A549 treated with AZD2906 at 1 μM for 4 hours (cell line): ENCODE measurements around the gene HIRIP3. TPM values are rescaled to one million over a fixed set of nuclear protein-coding genes. Genes with fewer than 3 reads are reported as not detected.

Source experiments
- total RNA-seq: library from RNA; stranded (reverse); fragments of 200-300 nt; extraction: Qiagen RNA extraction; gene quantifications from 5 replicates; pipeline ENCODE4 v1.2.3, GENCODE V29; 2022

Gene HIRIP3, protein sequence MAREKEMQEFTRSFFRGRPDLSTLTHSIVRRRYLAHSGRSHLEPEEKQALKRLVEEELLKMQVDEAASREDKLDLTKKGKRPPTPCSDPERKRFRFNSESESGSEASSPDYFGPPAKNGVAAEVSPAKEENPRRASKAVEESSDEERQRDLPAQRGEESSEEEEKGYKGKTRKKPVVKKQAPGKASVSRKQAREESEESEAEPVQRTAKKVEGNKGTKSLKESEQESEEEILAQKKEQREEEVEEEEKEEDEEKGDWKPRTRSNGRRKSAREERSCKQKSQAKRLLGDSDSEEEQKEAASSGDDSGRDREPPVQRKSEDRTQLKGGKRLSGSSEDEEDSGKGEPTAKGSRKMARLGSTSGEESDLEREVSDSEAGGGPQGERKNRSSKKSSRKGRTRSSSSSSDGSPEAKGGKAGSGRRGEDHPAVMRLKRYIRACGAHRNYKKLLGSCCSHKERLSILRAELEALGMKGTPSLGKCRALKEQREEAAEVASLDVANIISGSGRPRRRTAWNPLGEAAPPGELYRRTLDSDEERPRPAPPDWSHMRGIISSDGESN
- total RNA-seq, result 14.6 to 18.0 TPM (median 15.5 TPM) in 5 replicates

DNA sequence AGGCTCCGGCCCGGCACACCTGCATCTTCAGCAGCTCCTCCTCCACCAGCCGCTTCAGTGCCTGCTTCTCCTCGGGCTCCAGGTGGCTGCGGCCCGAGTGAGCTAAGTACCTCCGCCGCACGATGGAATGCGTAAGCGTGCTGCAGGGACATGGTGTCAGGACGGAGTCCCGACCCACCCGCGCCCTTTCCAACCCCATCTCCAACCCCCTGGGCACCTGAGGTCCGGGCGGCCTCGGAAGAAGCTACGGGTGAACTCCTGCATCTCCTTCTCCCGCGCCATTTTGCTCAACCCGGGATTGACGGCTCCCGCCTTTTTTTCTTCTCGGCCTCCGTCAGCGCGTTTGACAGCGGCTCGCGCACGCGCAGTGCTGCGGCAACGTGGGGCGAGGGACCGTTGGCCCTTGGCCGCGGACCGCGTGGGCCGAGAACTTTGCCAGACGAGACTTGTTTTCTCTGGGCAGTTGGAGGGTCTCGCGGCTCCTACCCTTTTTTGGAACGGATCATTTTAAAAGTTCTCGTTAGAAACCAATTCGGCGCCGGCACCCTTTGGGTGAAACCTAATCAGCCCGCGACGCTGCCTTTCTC, at the start of gene HIRIP3:
HIRIP3 (minus strand) TSS at position 294 of the 587 bp plus-strand sequence; CDS start at position 282, 12 bp downstream.

DNA sequence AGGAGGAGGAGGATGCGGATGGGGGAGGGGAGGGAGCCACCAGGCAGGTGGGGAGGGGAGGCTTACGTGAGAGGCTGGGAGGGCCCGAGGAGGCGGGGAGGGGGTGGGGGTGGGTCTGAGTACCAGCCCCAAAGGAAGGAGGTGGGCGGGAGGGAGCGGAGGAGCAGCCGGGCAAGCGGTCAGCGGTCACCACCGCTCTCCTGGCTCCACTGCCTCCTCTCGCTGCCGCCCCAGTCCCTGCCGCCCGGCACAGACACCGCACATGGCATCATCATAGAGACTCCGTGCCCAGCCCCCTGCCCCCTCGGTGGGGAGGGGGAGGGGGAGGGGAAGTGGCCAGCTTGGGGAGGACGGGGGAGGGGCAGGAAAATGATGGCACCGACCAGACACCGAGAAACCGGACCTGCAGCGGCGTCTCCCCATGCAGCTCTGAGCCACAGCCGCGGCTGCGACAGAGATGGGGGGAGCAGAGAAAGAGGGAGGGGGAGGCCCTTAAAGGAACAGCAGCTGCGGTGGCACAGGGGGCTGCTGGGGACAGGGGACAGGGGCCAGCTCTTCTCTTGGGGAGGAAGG, 35.5 kb upstream of the HIRIP3 start, which contains the start of gene TLCD3B:
TLCD3B (minus strand) TSS at position 431 of the 573 bp plus-strand sequence. CDS start 744 bp downstream, outside the sequence.

GRCh38 chr16:30022887-30023286, 27.5 kb upstream of the HIRIP3 start, which contains the start of gene C16orf92:
Gene C16orf92 (plus strand): TSS chr16:30023198. CDS start chr16:30023341, 143 bp downstream.

DNA sequence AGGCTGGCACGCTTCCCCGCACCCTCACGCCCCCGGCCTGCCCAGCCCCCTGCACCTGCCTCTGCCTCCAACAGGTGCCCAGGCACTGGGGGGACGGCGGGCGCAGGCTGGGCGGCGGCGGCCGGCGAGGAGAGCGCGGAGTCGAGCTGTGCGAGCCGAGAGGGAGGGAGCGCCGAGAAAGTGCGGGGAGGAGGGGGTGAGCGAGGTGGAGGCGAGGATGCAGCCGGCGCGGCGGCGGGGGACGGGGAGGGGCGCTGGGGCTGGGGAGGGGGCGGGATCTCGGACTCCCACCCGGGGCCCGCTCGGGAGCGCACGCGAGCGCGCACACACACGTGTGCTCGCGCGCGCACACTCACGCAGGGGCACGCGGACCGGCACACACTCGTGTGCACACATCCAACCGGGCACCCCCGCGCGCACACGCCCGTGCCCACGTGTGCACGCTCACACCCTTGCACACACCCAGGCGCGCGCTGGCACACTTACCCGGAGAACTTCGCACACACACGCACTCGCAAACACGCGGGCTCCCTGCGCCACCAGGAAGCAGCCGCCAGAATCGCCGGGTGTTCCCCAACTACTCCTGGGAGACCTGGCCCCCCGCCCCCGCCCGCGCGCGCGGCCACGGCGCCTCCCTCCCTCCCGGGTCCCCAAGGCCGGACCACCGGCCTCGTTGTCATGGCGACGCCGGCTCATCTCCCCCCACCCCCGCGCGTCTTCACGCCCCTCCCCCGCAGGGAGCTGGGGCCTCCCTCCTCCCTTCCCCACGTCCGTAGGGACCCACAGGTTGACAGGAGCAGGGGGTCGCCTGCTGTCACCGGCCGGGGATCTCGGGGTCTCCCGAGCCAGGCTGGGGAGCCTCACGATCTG, 15.7 kb upstream of the HIRIP3 start, which contains the start of gene DOC2A:
DOC2A (minus strand) TSS at position 184 of the 870 bp plus-strand sequence. CDS start 805 bp downstream, outside the sequence.

DNA sequence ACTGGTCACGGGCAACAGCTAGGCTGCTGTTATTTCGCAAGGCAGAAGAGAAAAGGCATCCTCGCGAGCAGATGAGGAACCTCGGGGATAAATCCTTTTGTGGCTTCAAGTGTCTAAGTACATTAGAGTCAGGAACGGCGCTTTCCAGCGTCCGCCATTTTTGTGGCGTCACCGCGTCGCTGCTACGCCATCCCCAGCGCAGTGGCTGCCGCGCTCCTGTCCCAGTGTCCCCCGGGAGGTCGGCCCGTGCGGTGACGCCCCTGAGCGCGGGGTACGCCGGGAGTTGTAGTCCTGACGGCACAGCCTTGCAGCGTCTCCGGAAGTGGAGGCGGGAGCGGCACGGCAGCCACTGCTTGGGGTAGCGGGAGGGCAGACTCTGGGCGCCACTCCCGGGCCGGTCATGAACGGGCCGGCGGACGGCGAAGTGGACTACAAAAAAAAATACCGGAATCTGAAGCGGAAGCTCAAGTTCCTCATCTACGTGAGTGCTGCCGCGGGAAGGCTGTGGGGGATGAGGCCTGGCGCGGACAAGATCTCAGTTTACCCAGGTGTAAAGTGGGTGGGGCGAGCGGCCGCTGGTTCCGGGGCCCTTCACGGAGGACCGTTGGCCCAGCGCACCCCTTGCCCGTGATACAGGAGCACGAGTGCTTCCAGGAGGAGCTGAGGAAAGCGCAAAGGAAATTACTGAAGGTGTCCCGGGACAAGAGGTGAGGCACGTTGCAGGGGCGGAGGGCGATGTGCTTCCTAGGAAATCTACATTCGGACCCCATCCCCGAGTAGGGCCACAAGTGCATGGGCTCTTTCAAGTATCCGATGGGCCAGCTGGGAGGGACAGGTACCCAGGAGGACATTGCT, 721 bp upstream of the HIRIP3 start, which contains the start of gene INO80E:
INO80E (plus strand) TSS at position 331 of the 855 bp plus-strand sequence; CDS start at position 401, 70 bp downstream.

DNA sequence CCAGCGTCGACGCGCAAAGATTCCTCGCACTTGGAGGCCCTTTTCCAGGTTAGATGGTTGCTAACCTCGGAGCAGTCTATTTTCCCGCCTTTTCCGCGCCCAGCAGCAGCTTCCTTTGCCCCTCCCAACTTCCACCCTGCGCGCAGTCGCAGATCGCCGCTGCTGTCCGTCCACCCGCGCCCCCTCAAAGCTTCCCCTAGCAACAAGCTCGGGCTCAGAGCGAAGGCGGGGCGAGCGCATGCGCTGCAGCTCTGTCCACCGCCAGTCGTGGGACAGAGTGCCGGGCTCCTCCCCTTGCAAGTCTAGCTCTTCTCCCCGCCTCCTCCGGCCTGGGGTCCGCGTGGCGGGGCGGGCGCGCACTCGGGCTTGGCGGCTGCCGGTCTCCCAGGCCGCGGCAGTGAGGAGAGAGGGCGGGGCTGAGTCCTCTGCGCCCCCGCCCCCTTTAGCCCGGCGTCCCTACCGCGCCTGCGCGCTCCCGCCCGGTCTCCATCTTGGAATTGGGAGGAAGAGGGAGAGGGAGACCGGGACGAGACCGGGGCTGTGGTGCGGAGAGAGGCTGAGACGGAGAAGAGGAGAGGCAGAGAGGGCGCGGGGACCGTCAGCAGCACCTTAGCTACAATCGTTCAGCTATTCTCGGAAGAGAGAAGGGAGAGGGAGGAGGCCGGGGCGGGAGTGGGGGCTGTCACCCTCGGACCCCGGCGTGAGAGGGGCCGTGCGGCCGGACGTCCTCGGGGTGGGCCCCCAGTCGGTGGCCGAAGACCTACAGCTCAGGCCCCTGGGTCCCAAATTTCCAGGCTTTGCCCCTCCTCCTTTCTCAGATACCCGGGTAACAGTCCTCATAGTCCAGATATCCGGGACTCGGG, 21.8 kb downstream of the HIRIP3 start, which contains the start of gene TAOK2:
TAOK2 (plus strand) TSS at position 485 of the 863 bp plus-strand sequence. CDS start 3,905 bp downstream, outside the sequence.

GRCh38 chr16:29961479-29962343, 33.7 kb downstream of the HIRIP3 start, which contains the start of gene TMEM219:
Gene TMEM219 (plus strand): TSS chr16:29962079. CDS start chr16:29963144, 1,065 bp downstream.

Other genes with a start within 250 kb of the HIRIP3 start
- not detected in 5 replicates for gene C16orf54, start 249.6 kb downstream of the HIRIP3 start, total RNA-seq
- gene ZG16, start 217.4 kb downstream of the HIRIP3 start, total RNA-seq, result not detected in 5 replicates
- gene KIF22, start 204.9 kb downstream of the HIRIP3 start, total RNA-seq, result 79.8 to 94.5 TPM (median 88.2 TPM) in 5 replicates
- gene MAZ, start 189.1 kb downstream of the HIRIP3 start, total RNA-seq, result 147 to 170 TPM (median 158 TPM) in 5 replicates
- 0.27 to 0.38 TPM (median 0.32 TPM) in 5 replicates for gene PRRT2, start 183.4 kb downstream of the HIRIP3 start, total RNA-seq
- 38.1 to 43.0 TPM (median 41.2 TPM) in 5 replicates for gene PAGR1, start 179.5 kb downstream of the HIRIP3 start, total RNA-seq
- 125 to 150 TPM (median 142 TPM) in 5 replicates for gene MVP, start 175.2 kb downstream of the HIRIP3 start, total RNA-seq
- 61.3 to 95.2 TPM (median 91.3 TPM) in 5 replicates for gene CDIPT, start 132.4 kb downstream of the HIRIP3 start, total RNA-seq
- 16.9 to 23.4 TPM (median 21.0 TPM) in 5 replicates for gene SEZ6L2, start 96.1 kb downstream of the HIRIP3 start, total RNA-seq
- 14.6 to 28.2 TPM (median 22.7 TPM) in 5 replicates for gene ASPHD1, start 95.1 kb downstream of the HIRIP3 start, total RNA-seq
- 10.2 to 16.4 TPM (median 14.5 TPM) in 5 replicates for gene KCTD13, start 69.4 kb downstream of the HIRIP3 start, total RNA-seq
- gene TMEM219, start 33.5 kb downstream of the HIRIP3 start, total RNA-seq, result 82.6 to 101 TPM (median 99.1 TPM) in 5 replicates
- gene TAOK2, start 21.7 kb downstream of the HIRIP3 start, total RNA-seq, result 25.2 to 31.2 TPM (median 30.1 TPM) in 5 replicates
- gene INO80E, start 624 bp upstream of the HIRIP3 start, total RNA-seq, result 99.1 to 113 TPM (median 102 TPM) in 5 replicates
- gene DOC2A, start 15.4 kb upstream of the HIRIP3 start, total RNA-seq, result 1.3 to 1.9 TPM (median 1.8 TPM) in 5 replicates
- not detected in 5 replicates for gene C16orf92, start 27.6 kb upstream of the HIRIP3 start, total RNA-seq
- gene TLCD3B, start 35.7 kb upstream of the HIRIP3 start, total RNA-seq, result 0.22 to 0.39 TPM (median 0.26 TPM) in 5 replicates
- 1,572 to 1,866 TPM (median 1,761 TPM) in 5 replicates for gene ALDOA, start 70.1 kb upstream of the HIRIP3 start, total RNA-seq
- 135 to 153 TPM (median 146 TPM) in 5 replicates for gene PPP4C, start 80.4 kb upstream of the HIRIP3 start, total RNA-seq
- 0.14 to 0.31 TPM (median 0.30 TPM) in 5 replicates for gene TBX6, start 96.3 kb upstream of the HIRIP3 start, total RNA-seq
- gene YPEL3, start 100.6 kb upstream of the HIRIP3 start, total RNA-seq, result 4.3 to 9.4 TPM (median 8.6 TPM) in 5 replicates
- gene GDPD3, start 117.9 kb upstream of the HIRIP3 start, total RNA-seq, result 0.61 to 1.6 TPM (median 1.0 TPM) in 5 replicates
- 30.6 to 36.7 TPM (median 34.4 TPM) in 5 replicates for gene MAPK3, start 127.6 kb upstream of the HIRIP3 start, total RNA-seq
- 1.9 to 2.9 TPM (median 2.0 TPM) in 5 replicates for gene CORO1A, start 188.0 kb upstream of the HIRIP3 start, total RNA-seq
- 116 to 229 TPM (median 187 TPM) in 5 replicates for gene BOLA2B, start 198.0 kb upstream of the HIRIP3 start, total RNA-seq
- 13.0 to 20.0 TPM (median 16.4 TPM) in 5 replicates for gene SLX1A, start 198.3 kb upstream of the HIRIP3 start, total RNA-seq
- gene SULT1A3, start 203.6 kb upstream of the HIRIP3 start, total RNA-seq, result 4.3 to 8.0 TPM (median 5.8 TPM) in 5 replicates